ENCODE data around the gene MACROD2. TPM values are rescaled to one million over a fixed set of nuclear protein-coding genes. Genes with fewer than 3 reads are reported as not detected.

Gene MACROD2
- total and polyA plus RNA-seq, 9 donors = 3.7 to 25.5 (median 7.8) TPM

- no peak overlapping the region for H3K27ac ChIP-seq
- intact Hi-C loops (cut with DNase I) = no loop called here
- no peak for DNase-seq
Observed at GRCh38 chr20:15927893-15928650, 1932.8 kb downstream of the MACROD2 start.

GRCh38 chr20:15928946-15929345 is 1933.6 kb downstream of the MACROD2 start:
- Histone ChIP-seq H3K9me3 (no peaks in the 10 kb centered on the region), H3K4me3 (no peak overlapping the region), H3K27ac (no peak overlapping the region), H3K27me3 (no peaks in the 10 kb centered on the region), H3K4me1 (ENCODE audit: insufficient read depth) (no peaks in the 10 kb centered on the region), H3K36me3 (no peaks in the 10 kb centered on the region)
- no peak for TF ChIP-seq CTCF (IDR thresholded peaks at IDR 0.05)
- TF ChIP-seq EP300 (IDR thresholded peaks at IDR 0.05) = no peak
- TF ChIP-seq POLR2A (IDR thresholded peaks at IDR 0.05) = no peak
- intact Hi-C loops (cut with DNase I) = no loop called here
- DNase-seq = no peak

More at GRCh38 chr20:15927893-15928650, 1932.8 kb downstream of the MACROD2 start:
- Histone ChIP-seq H3K36me3 (no peaks in the 10 kb centered on the region), H3K4me1 (ENCODE audit: insufficient read depth) (no peaks in the 10 kb centered on the region), H3K27me3 (no peaks in the 10 kb centered on the region), H3K9me3 (no peaks in the 10 kb centered on the region), H3K4me3 (no peak overlapping the region)
- TF ChIP-seq CTCF (IDR thresholded peaks at IDR 0.05) (no peak), POLR2A (IDR thresholded peaks at IDR 0.05) (no peak), EP300 (IDR thresholded peaks at IDR 0.05) (no peak)
- WGBS, 3 donors = 86 to 93% (median 88%) methylated on average over 3 of the region's 3 CpGs

- Histone ChIP-seq H3K27ac (no peak overlapping the region), H3K4me3 (no peak overlapping the region), H3K9me3 (no peaks in the 10 kb centered on the region), H3K27me3 (no peaks in the 10 kb centered on the region), H3K4me1 (ENCODE audit: insufficient read depth) (no peaks in the 10 kb centered on the region), H3K36me3 (no peaks in the 10 kb centered on the region)
- no peak for DNase-seq
- 6 to 13% (median 12%) methylated on average over 2 of the region's 2 CpGs for WGBS, 3 donors
- TF ChIP-seq CTCF (IDR thresholded peaks at IDR 0.05) (peak in 1 of 3 donors; percentile 23), POLR2A (IDR thresholded peaks at IDR 0.05) (no peak)
- intact Hi-C loops (cut with DNase I) = no loop called here
Observed at GRCh38 chr20:15930311-15931305, 1935.3 kb downstream of the MACROD2 start.

- no peak for DNase-seq
- Histone ChIP-seq H3K4me1 (ENCODE audit: insufficient read depth) (no peaks in the 10 kb centered on the region), H3K36me3 (no peaks in the 10 kb centered on the region), H3K4me3 (no peak overlapping the region), H3K27me3 (no peaks in the 10 kb centered on the region), H3K27ac (no peak overlapping the region), H3K9me3 (no peaks in the 10 kb centered on the region)
- TF ChIP-seq EP300 (IDR thresholded peaks at IDR 0.05) = no peak
- no peak for TF ChIP-seq POLR2A (IDR thresholded peaks at IDR 0.05)
- WGBS, 3 donors = 93 to 99% (median 94%) methylated on average over 4 of the region's 4 CpGs
- intact Hi-C loops (cut with DNase I) = no loop called here
Observed at GRCh38 chr20:15931897-15932296, 1936.6 kb downstream of the MACROD2 start.

Measured in ovary (tissue), 9 donors.